Erythroblast (primary cell): ENCODE measurements around the gene BLID.

Experiments used
- DNase-seq, 2 experiments: peaks; one replicate each; lab custom pipeline; 2025; lab: John Stamatoyannopoulos, UW
- GATA1 ChIP-seq: IDR thresholded peaks from 2 replicates; pipeline ENCODE4 v1.6.1; 2011; ENCODE audit warnings: low read depth, mild to moderate bottlenecking, control low read depth, low read length, moderate library complexity
- POLR2A ChIP-seq: IDR thresholded peaks from 2 replicates; pipeline ENCODE4 v1.6.1; 2011; ENCODE audit warnings: mild to moderate bottlenecking, low read length

The BLID gene

GRCh38 chr11:122068837-122069236, 47.2 kb downstream of the BLID start:
- TF ChIP-seq GATA1 (no peak), POLR2A (no peak)
- no peak for DNase-seq

- no peak for DNase-seq
Measured at GRCh38 chr11:122068141-122068540, 47.9 kb downstream of the BLID start.

More at GRCh38 chr11:122068141-122068540, 47.9 kb downstream of the BLID start:
- TF ChIP-seq GATA1, result no peak
- TF ChIP-seq POLR2A, result no peak
